Immature natural killer cell (primary cell): ENCODE data around the gene PIP4K2B. TPM values are rescaled to one million over a fixed set of nuclear protein-coding genes. Genes with fewer than 3 reads are reported as not detected.
"Not testable (repeated sequence)": the region's sequence is repeated elsewhere in the genome, so short reads cannot be mapped to it uniquely, and the experiment has no call there.

Experiments
- DNase-seq, 3 donors: peaks; one replicate each; pipeline ENCODE4 v3.0.0; 2022; ENCODE audit warnings: mixed read lengths in 1 of 3
- H3K27ac Mint-ChIP-seq, 6 donors: one replicate each; pipeline ENCODE4 v1.8.0; 2020; ENCODE audit warnings: mixed read lengths in 6 of 6, mild to moderate bottlenecking in 5 of 6, inconsistent platforms in 4 of 6, moderate library complexity in 3 of 6
- H3K27me3 Mint-ChIP-seq, 3 donors: one replicate each; pipeline ENCODE4 v1.8.0; 2020 to 2021; ENCODE audit warnings: low read depth in 3 of 3, mild to moderate bottlenecking in 3 of 3, mixed read lengths in 3 of 3, moderate library complexity in 3 of 3, inconsistent platforms in 1 of 3
- H3K36me3 Mint-ChIP-seq, 3 donors: one replicate each; pipeline ENCODE4 v1.8.0; 2020; ENCODE audit warnings: mixed read lengths in 3 of 3, inconsistent platforms in 2 of 3, mild to moderate bottlenecking in 2 of 3
- H3K4me1 Mint-ChIP-seq, 2 donors: one replicate each; pipeline ENCODE4 v1.8.0; 2020; ENCODE audit warnings: inconsistent platforms in 2 of 2, mild to moderate bottlenecking in 2 of 2, mixed read lengths in 2 of 2, moderate library complexity in 1 of 2
- H3K4me3 Mint-ChIP-seq, 5 donors: one replicate each; pipeline ENCODE4 v1.8.0; 2020; ENCODE audit warnings: mild to moderate bottlenecking in 5 of 5, mixed read lengths in 5 of 5, inconsistent platforms in 3 of 5, moderate library complexity in 3 of 5
- H3K9me3 Mint-ChIP-seq, 6 donors: one replicate each; pipeline ENCODE4 v1.8.0; 2020; ENCODE audit warnings: mild to moderate bottlenecking in 6 of 6, mixed read lengths in 6 of 6, inconsistent platforms in 4 of 6, moderate library complexity in 3 of 6
- polyA plus RNA-seq, 3 donors: library from polyadenylated mRNA; unstranded; fragments of 300-500 nt; fragmentation: Illumina TruSeq; gene quantifications; one replicate each; pipeline ENCODE4 v1.2.3, GENCODE V29; 2021

Gene PIP4K2B
- polyA plus RNA-seq, 3 donors from 2014 or later = 6.2 to 15.4 (median 12.5) TPM

GRCh38 chr17:38728290-38728831 is 71.0 kb downstream of the PIP4K2B start:
- H3K9me3 Mint-ChIP-seq = no peaks in the 10 kb centered on the region
- H3K4me3 Mint-ChIP-seq = peak overlapping the region; percentile 75 to 94 (median 85)
- H3K4me1 Mint-ChIP-seq = peaks cover 87 to 95% of the 10 kb centered on the region in 2 donors
- peaks cover 15 to 28% (median 16%) of the 10 kb centered on the region in 3 donors for H3K27me3 Mint-ChIP-seq
- peak; percentile 88 to 90 (median 89) for DNase-seq
- peaks cover 0 to 10% (median 0%) of the 10 kb centered on the region in 3 donors for H3K36me3 Mint-ChIP-seq
- H3K27ac Mint-ChIP-seq = peak overlapping the region; percentile 96 to 99 (median 98)

DNA sequence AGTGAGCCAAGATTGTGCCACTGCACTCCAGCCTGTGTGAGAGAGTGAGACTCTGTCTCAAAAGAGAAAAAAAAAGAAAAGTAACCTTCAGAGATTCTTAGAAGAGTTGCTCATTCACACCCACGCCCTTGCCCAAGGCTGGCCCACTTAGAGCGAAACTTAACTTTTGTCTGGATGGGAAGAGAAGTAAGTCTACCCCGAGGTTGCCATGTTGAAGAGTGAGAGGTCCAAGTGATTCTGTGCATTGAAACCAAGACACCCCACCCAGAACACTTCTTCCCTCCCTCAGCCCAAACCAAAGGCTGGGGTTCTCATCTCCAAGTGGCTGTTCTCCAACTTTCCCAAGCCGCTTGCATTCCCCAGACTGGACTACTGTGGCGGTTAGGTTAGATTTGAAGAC is 71.6 kb downstream of the PIP4K2B start:
- DNase-seq = peak; percentile 79 to 84 (median 79)
- H3K9me3 Mint-ChIP-seq = no peaks in the 10 kb centered on the region

GRCh38 chr17:38726145-38726544 is 73.2 kb downstream of the PIP4K2B start:
- H3K27ac Mint-ChIP-seq = peak overlapping the region; percentile 90 to 98 (median 94)
- H3K27me3 Mint-ChIP-seq = peaks cover 15 to 25% (median 16%) of the 10 kb centered on the region in 3 donors
- peaks cover 78 to 85% of the 10 kb centered on the region in 2 donors for H3K4me1 Mint-ChIP-seq
- H3K4me3 Mint-ChIP-seq = peak overlapping the region; percentile 74 to 94 (median 85)
- not testable (repeated sequence) for H3K9me3 Mint-ChIP-seq, H3K36me3 Mint-ChIP-seq, DNase-seq

More for the DNA sequence above, 71.6 kb downstream of the PIP4K2B start:
- Mint-ChIP-seq H3K4me3 (peak overlapping the region; percentile 75 to 94 (median 85)), H3K4me1 (peaks cover 88 to 95% of the 10 kb centered on the region in 2 donors), H3K27me3 (peaks cover 15 to 28% (median 16%) of the 10 kb centered on the region in 3 donors), H3K27ac (peak overlapping the region; percentile 96 to 99 (median 98)), H3K36me3 (peaks cover 0 to 9% (median 0%) of the 10 kb centered on the region in 3 donors)

DNA sequence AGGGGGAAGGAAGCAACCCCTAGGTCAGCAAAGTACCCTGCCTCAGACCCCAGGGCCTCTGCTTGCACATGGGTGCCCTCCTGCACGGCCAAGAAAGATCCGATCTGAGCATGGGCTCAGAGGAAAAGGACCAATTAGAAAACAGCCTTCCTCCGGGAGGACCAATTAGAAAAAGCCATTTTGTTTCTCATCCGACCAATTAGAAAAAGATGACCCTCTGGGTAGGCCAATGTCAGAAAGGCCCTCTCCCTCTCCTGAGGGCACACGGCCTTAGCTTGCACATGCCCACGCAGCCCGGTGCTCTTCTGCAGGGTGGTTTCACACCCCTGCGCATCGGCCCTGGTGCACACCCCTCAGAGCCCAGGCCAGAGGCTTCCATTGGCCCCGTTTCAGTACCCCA is 74.3 kb downstream of the PIP4K2B start:
- H3K27ac Mint-ChIP-seq = peak overlapping the region; percentile 92 to 98 (median 94)
- H3K9me3 Mint-ChIP-seq = no peaks in the 10 kb centered on the region
- peak in 2 of 3 donors; percentile 49 to 56 for DNase-seq
- peaks cover 9 to 13% (median 10%) of the 10 kb centered on the region in 3 donors for H3K36me3 Mint-ChIP-seq
- H3K4me1 Mint-ChIP-seq = peaks cover 77 to 83% of the 10 kb centered on the region in 2 donors
- H3K4me3 Mint-ChIP-seq = peak overlapping the region; percentile 83 to 94 (median 85)
- peaks cover 12 to 22% (median 15%) of the 10 kb centered on the region in 3 donors for H3K27me3 Mint-ChIP-seq

DNA sequence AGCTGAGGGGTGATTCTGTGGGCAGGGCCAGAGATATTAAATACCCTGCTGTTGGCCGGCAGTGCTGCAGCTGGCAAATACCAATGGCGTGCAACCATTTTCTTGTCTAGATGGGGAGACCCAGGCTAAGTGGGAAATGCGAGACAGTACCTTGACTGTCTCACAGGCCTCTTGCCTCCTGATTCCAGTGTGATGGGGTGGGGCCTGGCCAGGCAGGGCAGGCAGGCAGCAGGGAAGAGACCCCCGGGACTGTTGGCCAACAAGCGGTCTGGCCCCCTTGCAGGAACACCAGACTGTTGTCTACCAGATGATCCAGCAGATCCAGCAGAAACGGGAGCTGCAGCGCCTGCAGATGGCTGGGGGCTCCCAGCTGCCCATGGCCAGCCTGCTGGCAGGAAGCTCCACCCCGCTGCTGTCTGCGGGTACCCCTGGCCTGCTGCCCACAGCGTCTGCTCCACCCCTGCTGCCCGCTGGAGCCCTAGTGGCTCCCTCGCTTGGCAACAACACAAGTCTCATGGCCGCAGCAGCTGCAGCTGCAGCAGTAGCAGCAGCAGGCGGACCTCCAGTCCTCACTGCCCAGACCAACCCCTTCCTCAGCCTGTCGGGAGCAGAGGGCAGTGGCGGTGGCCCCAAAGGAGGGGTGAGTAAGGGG is 74.9 kb downstream of the PIP4K2B start:
- peaks cover 9 to 13% (median 10%) of the 10 kb centered on the region in 3 donors for H3K36me3 Mint-ChIP-seq
- DNase-seq = peak; percentile 58 to 67 (median 67)
- H3K27ac Mint-ChIP-seq = peak overlapping the region; percentile 92 to 98 (median 94)
- H3K27me3 Mint-ChIP-seq = peaks cover 12 to 19% (median 15%) of the 10 kb centered on the region in 3 donors
- H3K9me3 Mint-ChIP-seq = no peaks in the 10 kb centered on the region
- peak overlapping the region; percentile 83 to 94 (median 85) for H3K4me3 Mint-ChIP-seq
- peaks cover 76 to 80% of the 10 kb centered on the region in 2 donors for H3K4me1 Mint-ChIP-seq

GRCh38 chr17:38721802-38722201 is 77.6 kb downstream of the PIP4K2B start:
- peak overlapping the region in 4 of 6 donors; percentile 48 to 85 (median 78) for H3K27ac Mint-ChIP-seq
- H3K4me1 Mint-ChIP-seq = peaks cover 56 to 60% of the 10 kb centered on the region in 2 donors
- peaks cover 14 to 30% (median 17%) of the 10 kb centered on the region in 3 donors for H3K36me3 Mint-ChIP-seq
- no peak for DNase-seq
- H3K9me3 Mint-ChIP-seq = no peaks in the 10 kb centered on the region
- no peak overlapping the region for H3K4me3 Mint-ChIP-seq
- peaks cover 2 to 4% (median 3%) of the 10 kb centered on the region in 3 donors for H3K27me3 Mint-ChIP-seq

GRCh38 chr17:38720941-38721340 is 78.4 kb downstream of the PIP4K2B start:
- DNase-seq = no peak
- peaks cover 0 to 4% (median 3%) of the 10 kb centered on the region in 3 donors for H3K27me3 Mint-ChIP-seq
- H3K4me3 Mint-ChIP-seq = peak overlapping the region in 2 of 5 donors; percentile 31 to 48
- H3K27ac Mint-ChIP-seq = peak overlapping the region; percentile 48 to 85 (median 80)
- H3K4me1 Mint-ChIP-seq = peaks cover 47 to 51% of the 10 kb centered on the region in 2 donors
- H3K36me3 Mint-ChIP-seq = peaks cover 14 to 32% (median 18%) of the 10 kb centered on the region in 3 donors
- H3K9me3 Mint-ChIP-seq = no peaks in the 10 kb centered on the region

GRCh38 chr17:38719943-38720641 is 79.3 kb downstream of the PIP4K2B start:
- DNase-seq = no peak
- Mint-ChIP-seq H3K9me3 (no peaks in the 10 kb centered on the region), H3K36me3 (peaks cover 14 to 35% (median 18%) of the 10 kb centered on the region in 3 donors), H3K27ac (peak overlapping the region in 4 of 6 donors; percentile 40 to 81 (median 58)), H3K4me3 (no peak overlapping the region), H3K4me1 (peaks cover 39 to 43% of the 10 kb centered on the region in 2 donors), H3K27me3 (peaks cover 0 to 5% (median 2%) of the 10 kb centered on the region in 3 donors)

DNA sequence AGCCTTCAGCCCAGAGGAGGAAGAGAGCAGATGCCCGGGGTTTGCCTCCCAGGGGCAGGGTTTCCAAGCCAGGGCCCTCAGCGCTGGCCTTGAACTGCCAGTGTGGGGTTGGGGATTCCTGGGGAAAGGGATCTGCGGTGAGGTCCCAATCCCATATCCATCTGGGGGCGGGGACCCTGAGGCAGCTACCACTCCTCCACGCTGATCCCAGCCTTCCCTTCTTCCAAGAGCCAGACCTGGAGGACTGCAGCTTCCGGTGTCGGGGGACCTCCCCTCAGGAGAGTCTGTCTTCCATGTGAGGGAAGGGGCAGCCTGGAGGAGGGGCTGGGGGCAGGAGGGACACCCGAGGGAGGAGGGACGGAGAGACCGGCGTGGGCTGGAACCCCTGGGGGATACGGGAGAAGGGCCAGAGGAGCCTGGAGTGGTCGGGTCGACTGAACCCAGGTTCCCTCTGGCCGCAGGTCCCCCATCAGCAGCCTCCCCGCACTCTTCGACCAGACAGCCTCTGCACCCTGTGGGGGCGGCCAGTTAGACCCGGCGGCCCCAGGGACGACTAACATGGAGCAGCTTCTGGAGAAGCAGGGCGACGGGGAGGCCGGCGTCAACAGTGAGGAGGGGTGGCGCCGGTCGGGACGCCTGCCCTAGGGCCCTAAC is 79.9 kb downstream of the PIP4K2B start:
- DNase-seq = no peak
- Mint-ChIP-seq H3K27me3 (peaks cover 0 to 5% (median 0%) of the 10 kb centered on the region in 3 donors), H3K9me3 (no peaks in the 10 kb centered on the region), H3K36me3 (peaks cover 14 to 38% (median 21%) of the 10 kb centered on the region in 3 donors), H3K4me1 (peaks cover 32 to 36% of the 10 kb centered on the region in 2 donors), H3K27ac (peak overlapping the region; percentile 57 to 91 (median 70)), H3K4me3 (no peak overlapping the region)

GRCh38 chr17:38717139-38717745 is 82.1 kb downstream of the PIP4K2B start:
- no peak for DNase-seq
- H3K27me3 Mint-ChIP-seq = peaks cover 0 to 2% (median 0%) of the 10 kb centered on the region in 3 donors
- peaks cover 14 to 41% (median 23%) of the 10 kb centered on the region in 3 donors for H3K36me3 Mint-ChIP-seq
- no peak overlapping the region for H3K4me3 Mint-ChIP-seq
- no peaks in the 10 kb centered on the region for H3K9me3 Mint-ChIP-seq
- peak overlapping the region in 5 of 6 donors; percentile 21 to 88 (median 46) for H3K27ac Mint-ChIP-seq
- peaks cover 18 to 22% of the 10 kb centered on the region in 2 donors for H3K4me1 Mint-ChIP-seq

GRCh38 chr17:38716368-38717005 is 82.9 kb downstream of the PIP4K2B start:
- DNase-seq = no peak
- Mint-ChIP-seq H3K27me3 (peaks cover 0 to 2% (median 0%) of the 10 kb centered on the region in 3 donors), H3K4me3 (no peak overlapping the region), H3K27ac (peak overlapping the region in 5 of 6 donors; percentile 21 to 88 (median 46)), H3K9me3 (no peaks in the 10 kb centered on the region), H3K36me3 (peaks cover 14 to 46% (median 24%) of the 10 kb centered on the region in 3 donors), H3K4me1 (peaks cover 25 to 29% of the 10 kb centered on the region in 2 donors)
